ENCODE data around the gene SYCP1. TPM values are rescaled to one million over a fixed set of nuclear protein-coding genes. Genes with fewer than 3 reads are reported as not detected.

Gene SYCP1
- total RNA-seq, 1 donor from 2014 or later, result not detected

- H3K27me3 ChIP-seq (ENCODE audit: control insufficient read depth, insufficient read depth, low read length), result no peaks in the 10 kb centered on the region
- no peak for TF ChIP-seq CTCF (IDR thresholded peaks at IDR 0.05; ENCODE audit: insufficient read depth, low read length, severe bottlenecking)
- FAIRE-seq, result no peak
- no peaks in the 10 kb centered on the region for H3K36me3 ChIP-seq (ENCODE audit: control insufficient read depth, insufficient read depth, low read length)
- DNase-seq (ENCODE audit: low read depth), result no peak
- H3K4me3 ChIP-seq (ENCODE audit: low read depth, low read length), result no peak overlapping the region
Measured at GRCh38 chr1:114831276-114831994, 23.2 kb upstream of the SYCP1 start.

GRCh38 chr1:114832057-114832456 is 22.6 kb upstream of the SYCP1 start:
- FAIRE-seq, result no peak
- Histone ChIP-seq H3K27me3 (ENCODE audit: control insufficient read depth, insufficient read depth, low read length) (no peaks in the 10 kb centered on the region), H3K4me3 (ENCODE audit: low read depth, low read length) (no peak overlapping the region), H3K36me3 (ENCODE audit: control insufficient read depth, insufficient read depth, low read length) (no peaks in the 10 kb centered on the region)
- no peak for DNase-seq (ENCODE audit: low read depth)
- no peak for TF ChIP-seq CTCF (IDR thresholded peaks at IDR 0.05; ENCODE audit: insufficient read depth, low read length, severe bottlenecking)

GRCh38 chr1:114833421-114833820 is 21.2 kb upstream of the SYCP1 start:
- DNase-seq (ENCODE audit: low read depth), result peak; percentile 87
- no peak for TF ChIP-seq CTCF (IDR thresholded peaks at IDR 0.05; ENCODE audit: insufficient read depth, low read length, severe bottlenecking)
- no peaks in the 10 kb centered on the region for H3K36me3 ChIP-seq (ENCODE audit: control insufficient read depth, insufficient read depth, low read length)
- H3K4me3 ChIP-seq (ENCODE audit: low read depth, low read length), result no peak overlapping the region
- H3K27me3 ChIP-seq (ENCODE audit: control insufficient read depth, insufficient read depth, low read length), result no peaks in the 10 kb centered on the region
- peak; percentile 50 for FAIRE-seq

DNA sequence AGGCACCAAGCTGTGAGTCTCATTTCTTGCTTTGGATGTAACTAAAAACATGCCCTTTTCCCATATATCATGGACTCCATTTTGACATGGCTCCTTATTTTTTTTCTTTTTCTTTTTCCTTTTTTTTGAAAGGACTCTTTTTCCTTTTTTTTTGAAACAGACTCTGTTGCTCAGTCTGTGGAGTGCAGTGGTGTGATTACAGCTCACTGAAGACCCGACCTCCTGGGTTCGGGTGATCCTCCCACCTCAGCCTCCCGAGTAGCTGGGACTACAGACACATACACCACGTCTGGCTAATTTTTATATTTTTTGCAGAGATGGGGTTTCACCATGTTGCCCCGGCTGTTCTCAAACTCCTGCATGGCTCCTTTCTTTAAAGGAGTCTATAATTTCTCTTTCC is 10.4 kb upstream of the SYCP1 start:
- FAIRE-seq, result no peak
- no peak for TF ChIP-seq CTCF (IDR thresholded peaks at IDR 0.05; ENCODE audit: insufficient read depth, low read length, severe bottlenecking)
- no peaks in the 10 kb centered on the region for H3K36me3 ChIP-seq (ENCODE audit: control insufficient read depth, insufficient read depth, low read length)
- H3K4me3 ChIP-seq (ENCODE audit: low read depth, low read length), result no peak overlapping the region
- no peak for DNase-seq (ENCODE audit: low read depth)
- no peaks in the 10 kb centered on the region for H3K27me3 ChIP-seq (ENCODE audit: control insufficient read depth, insufficient read depth, low read length)

DNA sequence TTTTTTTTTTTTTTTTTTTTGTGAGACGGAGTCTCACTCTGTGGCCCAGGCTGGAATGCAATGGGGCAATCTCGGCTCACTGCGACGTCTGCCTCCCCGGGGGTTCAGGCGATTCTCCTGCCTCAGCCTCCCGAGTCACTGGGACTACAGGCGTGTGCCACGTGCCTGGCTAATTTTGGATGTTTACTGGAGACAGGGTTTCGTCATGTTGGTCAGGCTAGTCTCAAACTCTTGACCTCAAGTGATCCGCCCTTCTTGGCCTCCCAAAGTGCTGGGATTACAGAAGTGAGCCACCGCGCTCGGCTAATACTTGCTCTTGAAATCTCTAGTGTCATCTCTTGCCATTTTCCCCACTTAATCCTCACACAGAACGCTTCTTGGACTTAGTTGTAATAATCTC is 1.1 kb upstream of the SYCP1 start:
- TF ChIP-seq CTCF (IDR thresholded peaks at IDR 0.05; ENCODE audit: insufficient read depth, low read length, severe bottlenecking), result no peak
- no peak for FAIRE-seq
- no peak for DNase-seq (ENCODE audit: low read depth)
- Histone ChIP-seq H3K27me3 (ENCODE audit: control insufficient read depth, insufficient read depth, low read length) (peaks cover 5% of the 10 kb centered on the region), H3K4me3 (ENCODE audit: low read depth, low read length) (no peak overlapping the region), H3K36me3 (ENCODE audit: control insufficient read depth, insufficient read depth, low read length) (no peaks in the 10 kb centered on the region)

GRCh38 chr1:114861384-114861783 is 6.7 kb downstream of the SYCP1 start:
- FAIRE-seq (no peak), DNase-seq (ENCODE audit: low read depth) (no peak)
- Histone ChIP-seq H3K27me3 (ENCODE audit: control insufficient read depth, insufficient read depth, low read length) (no peaks in the 10 kb centered on the region), H3K36me3 (ENCODE audit: control insufficient read depth, insufficient read depth, low read length) (no peaks in the 10 kb centered on the region), H3K4me3 (ENCODE audit: low read depth, low read length) (no peak overlapping the region)
- TF ChIP-seq CTCF (IDR thresholded peaks at IDR 0.05; ENCODE audit: insufficient read depth, low read length, severe bottlenecking), result no peak
